Activated CD8-positive, alpha-beta memory T cell treated with anti-CD3 and anti-CD28 coated beads for 48 hours (primary cell): ENCODE measurements around the gene SKAP1.
"Not testable (repeated sequence)": the region's sequence is repeated elsewhere in the genome, so short reads cannot be mapped to it uniquely, and the experiment has no call there.

ENCODE experiments used
- DNase-seq, 3 experiments: peaks; one replicate each; pipeline ENCODE4 v3.0.0-alpha.2; 2020; ENCODE audit warnings: low read depth in 2 of 3, low spot score in 2 of 3

Gene SKAP1

DNA sequence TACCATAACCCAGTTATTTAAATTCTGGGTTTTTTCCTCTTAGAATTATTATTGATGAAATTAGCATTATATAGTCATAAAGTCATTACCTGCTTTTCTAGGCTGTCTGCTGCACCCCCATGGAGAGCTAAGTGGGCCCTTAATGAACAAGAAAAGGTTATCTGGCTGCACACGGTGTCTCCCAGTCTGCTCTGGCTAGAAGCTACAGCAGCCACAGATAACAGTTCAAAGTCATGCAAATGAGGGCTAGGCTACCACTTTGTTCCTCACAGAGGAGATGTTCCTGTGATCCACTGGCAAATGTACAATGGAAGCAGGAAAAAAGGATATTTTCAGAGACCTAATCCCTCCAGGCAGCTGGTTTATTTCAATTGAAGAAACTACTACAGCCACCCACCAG, 210.4 kb downstream of the SKAP1 start:
- DNase-seq = no peak

DNA sequence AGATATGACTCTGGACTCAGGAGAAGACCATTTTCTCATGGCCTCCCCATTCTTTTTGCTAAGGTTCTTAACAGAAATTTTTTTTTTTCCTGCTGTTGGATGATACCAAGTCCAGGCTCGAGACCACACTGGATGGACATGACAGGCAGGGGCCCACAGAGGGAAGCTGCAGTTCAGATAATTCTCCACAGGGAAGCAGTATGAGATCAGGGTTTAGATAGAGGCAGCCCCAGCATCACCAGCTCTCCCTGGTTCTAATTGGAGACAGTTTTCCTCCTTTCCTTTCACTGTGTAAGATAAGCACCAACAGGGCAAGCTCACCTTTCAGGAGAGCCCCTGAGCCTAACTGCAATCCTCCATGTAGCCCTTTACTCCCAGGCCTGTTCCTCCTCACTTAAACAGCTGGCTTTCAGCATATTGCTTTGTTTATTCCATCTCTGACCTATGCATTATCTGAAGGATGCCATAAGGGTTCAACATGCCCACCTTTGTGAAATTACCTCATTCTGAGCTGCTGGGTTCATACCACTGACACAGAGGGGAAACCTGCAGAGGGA, 214.4 kb downstream of the SKAP1 start:
- no peak for DNase-seq

DNA sequence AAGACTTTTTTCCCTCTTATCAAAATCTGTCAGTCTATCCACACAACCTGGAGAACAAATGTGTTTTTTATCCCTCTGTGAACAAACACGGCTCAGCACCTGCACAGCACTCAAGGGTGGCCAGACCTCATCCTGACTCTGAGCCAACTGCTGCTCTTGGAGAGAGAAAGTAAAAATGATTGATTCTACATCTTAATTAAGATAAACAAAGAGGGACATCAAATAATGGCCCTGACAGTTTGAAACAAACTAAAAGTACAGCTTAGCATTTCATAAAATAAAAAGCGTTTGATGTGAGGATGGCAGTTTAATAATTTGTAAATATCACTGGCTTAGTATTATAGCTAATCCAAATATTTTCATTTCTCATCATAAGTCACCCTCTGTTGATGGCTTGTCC, 216.2 kb downstream of the SKAP1 start:
- DNase-seq = no peak

DNA sequence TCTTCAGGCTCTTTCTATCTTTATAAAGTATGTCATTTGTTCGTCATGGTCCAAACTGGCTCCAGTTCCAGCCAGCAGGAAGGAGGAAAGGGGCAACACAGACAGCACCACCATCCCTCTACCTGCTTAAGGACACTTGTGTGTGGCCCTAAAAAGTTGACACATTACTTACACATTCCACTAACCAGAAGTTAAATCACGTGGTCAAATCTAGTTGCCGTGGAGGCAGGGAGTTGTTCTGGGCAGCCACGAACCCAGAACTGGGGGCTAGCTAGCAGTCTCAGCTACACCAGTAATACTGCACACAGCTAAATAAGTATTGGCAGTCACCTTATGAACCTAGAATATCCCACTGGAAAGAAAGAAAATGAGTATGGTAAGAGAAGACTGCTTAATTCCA, 218.2 kb downstream of the SKAP1 start:
- DNase-seq = no peak

DNA sequence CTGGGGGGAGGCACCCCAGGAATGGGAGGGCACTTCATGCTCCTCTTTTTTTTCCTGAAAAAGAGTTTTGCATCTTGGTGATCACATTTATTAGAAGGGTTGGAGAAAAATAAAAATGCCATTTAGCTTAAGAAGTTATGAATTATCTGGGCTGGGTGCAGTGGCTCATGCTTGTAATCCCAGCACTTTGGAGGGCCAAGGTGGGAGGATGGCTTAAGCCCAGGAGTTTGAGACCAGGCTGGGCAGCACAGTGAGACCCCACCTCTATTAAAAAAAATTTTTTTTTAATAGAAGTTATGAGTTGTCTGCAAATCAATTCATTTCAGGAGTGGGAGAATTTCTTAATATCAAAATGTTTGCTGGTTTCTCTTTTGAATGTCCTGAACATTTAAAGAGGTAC, 219.0 kb downstream of the SKAP1 start:
- no peak for DNase-seq

DNA sequence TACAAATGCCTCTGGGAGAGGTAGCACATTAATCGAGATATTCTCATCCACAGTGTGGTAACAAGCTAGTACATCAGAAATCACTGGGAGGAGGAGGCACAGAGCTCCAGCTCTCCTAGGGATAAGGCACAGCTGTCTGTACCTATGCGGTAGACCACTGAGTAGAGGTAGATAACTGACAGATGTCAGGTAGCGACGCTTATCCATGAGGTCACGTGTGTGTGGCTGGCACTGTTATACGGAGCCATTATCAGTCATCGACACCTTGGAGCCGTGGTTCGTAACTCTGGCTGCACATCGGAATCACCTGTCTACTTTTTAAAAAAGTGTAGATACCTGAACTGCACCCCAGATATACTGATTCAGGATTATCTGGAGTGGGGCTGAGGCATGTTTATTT, 220.0 kb downstream of the SKAP1 start:
- DNase-seq = no peak

DNA sequence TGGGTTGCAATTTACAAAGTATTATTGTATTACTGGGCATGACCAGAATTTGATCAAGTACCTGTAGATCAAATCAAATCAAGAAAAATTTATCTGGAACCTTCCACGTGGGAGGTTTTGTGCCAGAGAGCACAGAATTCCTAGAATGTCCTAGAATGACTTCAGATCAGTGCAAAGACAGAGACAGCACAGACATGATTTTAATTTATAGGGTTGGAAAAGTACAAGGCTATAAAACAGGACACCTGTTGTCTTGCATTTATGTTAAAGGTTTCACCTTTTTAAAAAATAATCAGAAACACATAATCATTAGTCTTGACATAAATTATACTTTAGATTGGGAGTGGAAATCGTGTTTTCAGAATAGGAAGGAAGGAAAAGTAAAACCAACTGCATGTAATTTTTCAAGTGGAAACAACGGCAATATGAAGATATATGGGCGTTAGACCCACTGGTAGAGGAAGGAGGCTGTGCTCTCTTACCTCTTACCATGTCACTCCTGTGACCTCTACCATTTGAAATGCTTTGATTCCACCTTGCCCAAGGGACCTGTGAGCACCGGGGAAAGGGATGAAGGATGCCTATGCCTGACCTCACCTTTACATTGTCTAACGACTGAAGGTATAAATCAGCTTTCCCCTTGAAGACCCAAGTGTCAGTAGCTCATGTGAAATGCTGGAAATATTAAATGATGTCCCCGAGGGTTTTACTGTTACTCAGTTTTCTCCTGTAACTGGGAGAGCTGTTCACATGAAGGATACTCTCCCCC, 222.1 kb downstream of the SKAP1 start:
- DNase-seq = no peak

DNA sequence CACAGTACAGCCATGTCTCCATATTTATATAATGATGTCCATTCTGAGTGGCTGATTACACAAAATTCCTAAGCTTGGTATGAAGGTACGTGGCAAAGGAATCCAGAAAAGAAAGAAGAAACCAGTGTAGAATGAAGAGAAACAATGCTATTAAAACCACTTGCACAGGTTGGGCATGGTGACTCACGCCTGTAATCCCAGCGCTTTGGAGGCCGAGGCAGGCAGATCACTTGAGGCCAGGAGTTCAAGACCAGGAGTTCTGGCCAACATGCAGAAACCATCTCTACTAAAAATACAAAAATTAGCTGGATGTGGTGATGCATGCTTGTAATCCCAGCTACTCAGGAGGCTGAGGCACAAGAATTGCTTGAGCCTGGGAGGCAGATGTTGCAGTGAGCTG, 223.0 kb downstream of the SKAP1 start:
- not testable (repeated sequence) for DNase-seq

DNA sequence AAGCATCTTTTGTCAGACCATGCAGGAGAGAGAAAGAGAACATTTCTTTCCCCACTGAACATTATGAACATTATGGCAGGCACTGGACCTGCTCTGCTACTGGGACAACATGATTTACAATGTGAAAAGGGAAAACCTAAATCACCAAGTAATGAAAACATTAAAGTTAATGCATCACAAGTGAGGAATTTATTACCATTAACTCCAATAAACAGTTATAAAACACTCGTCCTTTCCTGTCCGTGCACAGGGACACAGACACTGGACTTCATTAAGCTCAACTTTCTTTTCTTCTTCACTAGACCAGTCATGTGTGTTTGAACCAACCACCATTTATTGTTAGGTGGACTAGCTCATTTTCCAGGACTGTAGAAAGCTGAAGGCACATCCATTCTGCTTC, 227.1 kb downstream of the SKAP1 start:
- DNase-seq = no peak

DNA sequence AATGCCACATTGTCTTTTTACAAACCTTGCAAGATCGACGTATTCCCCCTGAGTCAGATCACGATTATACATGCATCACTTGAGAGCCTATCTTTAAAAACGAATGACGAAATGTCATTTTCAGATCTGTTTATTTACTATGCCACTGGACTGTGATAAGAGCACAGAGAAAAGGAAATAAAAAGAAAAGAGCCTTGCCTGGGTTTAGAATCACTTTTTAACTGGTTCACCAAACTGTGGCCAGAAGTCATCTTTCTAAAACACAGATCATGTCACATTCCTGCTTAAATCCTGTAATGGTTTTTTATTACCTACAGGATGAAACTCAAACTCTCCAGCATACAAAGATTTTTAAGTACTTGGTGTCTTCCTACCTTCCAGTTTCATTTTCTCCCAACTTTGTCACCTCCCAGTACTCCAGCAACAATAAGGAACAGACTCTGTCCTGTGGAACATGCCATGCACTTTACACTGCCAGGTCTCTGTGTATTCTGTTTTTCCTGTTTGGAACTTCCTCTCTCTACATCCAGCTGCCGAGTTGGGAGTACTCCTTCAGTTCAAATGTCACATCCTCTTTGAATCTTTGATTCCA, 231.0 kb downstream of the SKAP1 start:
- no peak for DNase-seq

DNA sequence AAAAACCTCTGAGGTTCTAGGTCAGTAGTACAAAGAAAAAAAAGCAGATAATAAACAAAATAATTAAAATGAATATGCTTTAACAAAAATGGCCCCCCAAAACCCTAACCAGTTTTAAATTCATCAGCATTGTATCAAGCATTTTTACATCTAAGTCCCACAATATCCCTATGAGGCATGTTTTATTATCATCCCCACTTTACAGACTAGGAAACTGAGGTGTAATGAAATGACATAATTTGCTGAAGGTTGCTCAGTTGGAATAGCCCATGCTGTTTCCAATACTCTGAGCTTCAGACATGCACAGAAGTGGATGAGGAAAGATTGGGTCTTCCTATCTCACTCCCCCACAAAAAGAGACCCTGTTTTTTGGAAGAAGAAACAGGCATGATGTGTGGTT, 234.1 kb downstream of the SKAP1 start:
- DNase-seq = no peak

DNA sequence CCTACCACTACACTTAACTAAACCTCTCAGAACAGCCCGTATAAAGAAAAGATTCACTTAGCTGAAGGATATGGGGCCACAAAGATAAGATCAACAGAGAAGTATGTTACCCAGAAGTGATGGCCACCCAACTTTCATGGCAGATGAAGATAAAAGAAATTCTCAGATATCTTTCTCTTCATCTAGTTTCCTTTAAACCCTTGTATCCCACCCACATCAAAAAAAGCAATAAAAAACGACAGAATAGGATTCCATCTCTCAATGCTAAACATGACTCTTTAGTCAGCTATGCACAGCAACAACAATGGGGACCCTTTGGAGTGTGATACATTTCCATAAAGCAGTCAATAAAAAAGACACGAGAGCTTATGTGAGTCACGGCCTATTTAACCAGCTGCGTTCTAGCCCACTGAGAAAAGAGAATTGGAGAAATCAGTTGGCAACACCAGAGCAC, 235.9 kb downstream of the SKAP1 start:
- DNase-seq = no peak

DNA sequence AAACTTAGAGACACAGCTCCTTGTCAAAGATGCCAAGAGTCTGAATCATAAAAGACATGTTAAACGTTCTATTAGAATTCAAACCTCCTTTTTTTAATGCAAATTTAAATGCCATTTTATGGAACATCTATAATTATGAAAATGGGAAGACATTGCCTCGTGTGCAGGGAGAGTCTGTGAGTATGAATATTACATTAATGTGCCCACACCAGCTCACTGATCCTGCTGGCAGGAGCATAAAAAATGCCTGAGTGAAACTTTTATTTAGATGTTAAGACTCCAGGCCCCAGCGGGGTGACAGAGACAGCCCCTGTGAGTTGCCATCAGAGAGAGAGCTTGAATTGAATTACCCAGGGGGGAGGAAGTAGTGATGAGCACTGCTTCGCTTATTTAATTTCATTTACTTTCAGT, 237.7 kb downstream of the SKAP1 start:
- no peak for DNase-seq

DNA sequence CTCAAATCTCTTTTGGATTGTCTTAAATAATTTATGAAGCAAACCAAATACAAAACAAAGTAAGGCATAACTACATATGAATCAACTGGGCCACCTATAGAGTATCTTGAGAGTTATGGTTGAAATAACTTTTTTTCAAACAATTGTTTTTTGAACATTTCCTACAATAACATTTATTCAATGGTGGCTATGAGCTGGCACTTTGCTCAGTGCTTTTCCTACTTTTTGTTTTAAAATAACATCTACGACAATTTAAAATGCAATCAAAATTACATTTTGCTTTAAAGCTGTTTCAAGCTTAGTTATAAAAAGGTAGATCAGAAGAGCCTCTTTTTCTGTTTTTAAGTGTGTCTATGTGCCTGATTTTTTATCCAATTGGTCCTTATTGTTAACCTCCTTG, 238.7 kb downstream of the SKAP1 start:
- DNase-seq = no peak

DNA sequence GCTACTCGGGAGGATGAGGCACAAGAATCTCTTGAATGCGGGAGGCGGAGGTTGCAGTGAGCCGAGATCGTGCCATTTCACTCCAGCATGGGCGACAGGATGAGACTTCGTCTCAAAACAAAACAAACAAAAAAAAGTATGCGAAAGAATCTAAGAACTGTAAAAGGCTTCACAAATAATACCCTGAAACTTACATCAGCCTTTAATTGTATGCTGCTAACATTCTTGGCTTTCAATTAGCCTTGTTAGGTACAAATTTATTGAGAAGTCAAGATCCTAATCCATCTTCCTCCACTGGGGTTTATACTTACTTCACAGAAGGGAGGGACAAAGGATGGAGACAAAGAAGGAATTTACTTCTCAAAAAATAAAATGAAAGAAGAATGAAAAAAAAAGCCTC, 239.1 kb downstream of the SKAP1 start:
- no peak for DNase-seq

DNA sequence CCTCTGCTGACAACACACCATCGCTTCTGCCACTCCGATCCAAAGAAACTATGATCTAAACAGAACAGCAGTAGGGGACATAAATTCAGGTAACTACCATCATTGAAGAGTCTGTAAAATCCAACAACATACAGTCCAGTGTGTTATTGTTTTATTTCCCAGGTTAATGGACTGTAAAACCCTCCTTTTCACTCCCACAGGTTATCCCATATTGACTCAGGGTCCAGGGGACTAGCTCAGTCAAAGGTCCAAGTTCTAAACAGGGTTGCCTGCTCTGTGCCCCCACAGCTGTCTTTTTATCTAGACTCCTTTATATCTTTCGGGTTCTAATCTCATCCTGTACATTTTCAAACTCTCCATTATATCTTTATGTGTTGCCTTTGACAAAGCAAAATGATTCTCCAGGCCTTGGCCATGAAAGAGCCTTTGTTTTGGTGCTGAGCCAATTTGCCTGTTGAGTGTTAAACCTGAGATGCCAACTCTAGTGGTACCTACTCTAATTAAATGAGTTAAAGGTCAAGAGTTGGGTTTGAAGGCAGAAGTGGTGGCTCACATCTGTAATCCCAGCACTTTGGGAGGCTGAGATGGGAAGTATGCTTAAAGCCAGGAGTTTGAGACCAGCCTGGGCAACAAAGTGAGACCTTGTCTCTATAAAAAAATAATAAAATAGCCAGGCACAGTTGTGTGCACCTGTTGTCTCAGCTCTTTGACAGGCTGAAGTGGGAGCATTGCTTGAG, 242.0 kb downstream of the SKAP1 start:
- no peak for DNase-seq

DNA sequence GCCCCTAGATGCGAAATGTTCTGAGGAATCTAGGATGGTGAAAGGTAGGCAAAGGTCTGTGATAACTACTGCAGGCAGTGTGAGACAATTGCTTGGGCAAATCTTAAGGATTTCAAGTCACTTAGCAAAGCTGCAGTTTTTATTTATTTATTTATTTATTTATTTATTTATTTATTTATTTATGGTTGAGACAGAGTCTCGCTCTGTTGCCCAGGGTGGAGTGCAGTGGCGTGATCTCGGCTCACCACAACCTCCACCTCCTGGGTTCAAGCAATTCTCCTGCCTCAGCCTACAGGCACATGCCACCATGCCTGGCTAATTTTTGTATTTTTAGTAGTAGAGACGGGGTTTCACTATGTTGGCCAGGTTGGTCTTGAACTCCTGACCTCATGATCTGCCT, 243.7 kb downstream of the SKAP1 start:
- not testable (repeated sequence) for DNase-seq

DNA sequence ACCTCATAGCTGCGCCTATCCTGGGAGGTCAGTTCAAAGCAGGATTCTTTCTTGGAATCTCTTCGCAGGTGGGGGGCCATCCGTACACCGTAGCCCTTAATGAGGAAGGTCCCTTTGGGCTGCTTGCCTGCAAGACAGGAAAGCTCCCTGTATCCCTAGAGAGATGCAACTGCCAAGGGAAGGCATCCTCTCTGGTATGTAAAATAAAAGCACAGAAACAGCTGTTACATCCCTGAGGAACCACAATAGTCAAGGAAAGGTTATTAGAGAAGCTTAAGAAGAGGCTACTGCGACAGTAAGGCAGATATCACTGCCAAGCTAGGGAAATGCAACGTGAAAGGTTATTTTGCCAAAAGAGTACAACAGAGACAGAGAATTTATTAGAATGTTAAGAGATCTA, 245.3 kb downstream of the SKAP1 start:
- no peak for DNase-seq

DNA sequence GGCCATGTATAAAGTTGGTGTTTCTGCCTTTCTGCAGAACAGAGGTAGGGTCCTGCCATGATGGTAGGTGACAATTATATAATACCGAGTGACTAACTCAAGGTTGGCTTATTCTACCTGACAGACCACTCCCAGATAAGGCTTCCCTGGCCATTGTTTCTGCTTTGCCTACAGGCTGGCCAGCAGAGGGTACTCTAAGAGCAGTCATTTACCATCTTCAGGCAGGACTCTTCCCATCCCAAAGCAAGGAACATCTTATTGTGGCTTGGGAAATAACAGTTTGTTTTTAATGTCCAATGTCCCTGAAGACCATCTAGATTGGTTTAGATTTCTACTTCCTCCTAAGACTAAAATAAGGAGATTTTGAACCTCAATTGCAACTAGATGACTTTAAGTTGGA, 248.4 kb downstream of the SKAP1 start:
- DNase-seq = no peak

DNA sequence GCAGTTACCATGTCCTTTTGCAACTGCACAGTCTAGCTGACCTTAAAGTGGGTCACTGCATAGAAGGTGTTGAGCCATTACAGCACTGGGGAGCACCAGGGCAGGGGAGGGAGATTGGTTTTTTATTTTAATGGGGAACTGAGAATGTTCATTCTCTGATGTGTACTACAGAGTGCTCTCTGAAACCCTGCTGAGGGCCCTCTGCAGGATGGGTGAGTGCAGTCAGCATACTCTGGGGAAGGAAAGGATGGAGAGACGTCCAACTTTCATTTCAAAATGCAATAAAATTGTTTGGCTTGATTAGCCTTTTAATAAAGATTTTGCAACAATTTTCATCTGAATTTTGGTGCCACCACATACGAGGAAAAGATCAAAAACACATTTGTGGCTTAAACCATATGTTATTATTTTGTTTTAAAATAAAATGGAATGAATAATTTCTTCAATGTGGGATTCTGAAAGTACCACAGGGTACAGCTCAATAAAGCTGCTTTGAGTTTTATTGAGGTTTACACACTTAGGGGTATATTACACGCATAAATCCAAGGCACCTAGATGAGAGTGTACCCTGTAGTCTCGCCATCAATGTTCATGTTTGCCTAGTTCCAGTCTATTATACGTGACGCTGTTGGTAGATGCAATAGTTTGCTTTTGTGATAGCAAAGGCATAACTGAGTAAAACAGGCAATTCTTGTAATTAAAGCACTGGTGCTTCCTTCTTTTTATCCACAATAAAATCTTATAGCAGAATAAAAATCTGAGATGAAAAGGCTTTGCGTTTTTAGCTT, 249.0 kb downstream of the SKAP1 start:
- DNase-seq = no peak
